Panc1 (cell line): ENCODE results near the gene TMEM52. TPM values are rescaled to one million over a fixed set of nuclear protein-coding genes. Genes with fewer than 3 reads are reported as not detected.

Experiments used
- ATAC-seq: fragments of 200-7000 bp; cut with Tn5 transposase; 2 replicates; pipeline ENCODE4 v1.9.1; 2020; ENCODE audit warnings: mild to moderate bottlenecking, moderate library complexity
- BruUV-seq: library from RNA; stranded (reverse); fragments of 400-500 nt; replicated peaks from 2 replicates; lab custom pipeline; 2021; lab: Mats Ljungman, UMichigan
- CTCF ChIA-PET: fragments of 300-600 bp; sonication (Branson Sonifier 250); formaldehyde crosslinking; loops from one replicate; lab custom pipeline; 2022; ENCODE audit warnings: antibody characterized with exemption; lab: Charles Lee
- POLR2A ChIA-PET: fragments of 300-600 bp; sonication (Branson Sonifier 250); formaldehyde crosslinking; loops from one replicate; lab custom pipeline; 2022; ENCODE audit warnings: antibody characterized with exemption; lab: Charles Lee
- DNase-seq: peaks from one replicate; pipeline ENCODE4 v3.0.0-alpha.2; 2010; ENCODE audit warnings: low read depth, low spot score
- H3K27ac ChIP-seq: 2 replicates; pipeline ENCODE4 v1.5.1; 2011; ENCODE audit warnings: mild to moderate bottlenecking, low read length, inconsistent platforms
- H3K27me3 ChIP-seq: fragments of 200-500 bp; sonication (Bioruptor generic); 2 replicates; pipeline ENCODE4 v1.6.0; 2014; ENCODE audit warnings: low read length, inconsistent platforms; ENCODE audit not compliant: control insufficient read depth, insufficient read depth
- H3K36me3 ChIP-seq: fragments of 200-500 bp; sonication (Bioruptor generic); 2 replicates; pipeline ENCODE4 v1.5.1; 2014; ENCODE audit warnings: inconsistent platforms, mild to moderate bottlenecking, low read length, moderate library complexity; ENCODE audit not compliant: control insufficient read depth, insufficient read depth
- H3K4me1 ChIP-seq: 2 replicates; pipeline ENCODE4 v1.5.1; 2011; ENCODE audit warnings: inconsistent platforms, mild to moderate bottlenecking, low read length, moderate library complexity; ENCODE audit not compliant: control insufficient read depth, insufficient read depth
- H3K4me3 ChIP-seq, 2 experiments: 2 replicates each; pipeline ENCODE4 v1.5.1; 2011 to 2012; ENCODE audit warnings: low read depth in 2 of 2, low read length in 2 of 2, mild to moderate bottlenecking in 2 of 2, inconsistent platforms in 1 of 2, moderate library complexity in 1 of 2
- H3K9me3 ChIP-seq: fragments of 200-500 bp; sonication (Bioruptor generic); 2 replicates; pipeline ENCODE4 v1.5.1; 2014; ENCODE audit warnings: low read depth, mild to moderate bottlenecking, inconsistent platforms, low read length, moderate library complexity; ENCODE audit not compliant: control insufficient read depth, insufficient read depth
- POLR2AphosphoS5 ChIP-seq: IDR thresholded peaks from 2 replicates; pipeline ENCODE4 v1.6.1; 2012; ENCODE audit warnings: mild to moderate bottlenecking, low read depth, low read length, moderate library complexity
- TCF7L2 ChIP-seq: IDR thresholded peaks from 2 replicates; pipeline ENCODE4 v1.6.1; 2011; ENCODE audit warnings: mild to moderate bottlenecking, low read depth, low read length, inconsistent platforms
- in situ Hi-C: cut with HindIII; loops from 2 replicates; pipeline ENCODE4 v1.10.0; 2016; ENCODE audit warnings: low sequenced_read_pairs, low pct_unique_long_range_greater_than_20kb
- intact Hi-C: fragments of 100-400 bp; cut with micrococcal nuclease; formaldehyde crosslinking; loops from one replicate; pipeline ENCODE4 v1.10.0; 2022; ENCODE audit not compliant: unreplicated experiment
- total RNA-seq: library from RNA; stranded (reverse); gene quantifications from one replicate; pipeline ENCODE4 v1.2.1, GENCODE V29; 2021; ENCODE audit not compliant: unreplicated experiment
- TF ChIP-seq, protein P1 (sequence below), 2 experiments: IDR thresholded peaks; 2 replicates each; pipeline ENCODE4 v1.6.1; 2011 to 2012; ENCODE audit warnings: low read depth in 2 of 2, control low read depth in 1 of 2, low read length in 1 of 2, mild to moderate bottlenecking in 1 of 2, moderate library complexity in 1 of 2; ENCODE audit not compliant: insufficient read depth in 1 of 2
- TF ChIP-seq, protein P2 (sequence below): fragments of 450-650 bp; IDR thresholded peaks from 2 replicates; pipeline ENCODE4 v1.5.1; 2017; ENCODE audit warnings: mild to moderate bottlenecking

Gene TMEM52
- total RNA-seq, 1 experiment from 2014 or later, result 2.5 TPM

DNA sequence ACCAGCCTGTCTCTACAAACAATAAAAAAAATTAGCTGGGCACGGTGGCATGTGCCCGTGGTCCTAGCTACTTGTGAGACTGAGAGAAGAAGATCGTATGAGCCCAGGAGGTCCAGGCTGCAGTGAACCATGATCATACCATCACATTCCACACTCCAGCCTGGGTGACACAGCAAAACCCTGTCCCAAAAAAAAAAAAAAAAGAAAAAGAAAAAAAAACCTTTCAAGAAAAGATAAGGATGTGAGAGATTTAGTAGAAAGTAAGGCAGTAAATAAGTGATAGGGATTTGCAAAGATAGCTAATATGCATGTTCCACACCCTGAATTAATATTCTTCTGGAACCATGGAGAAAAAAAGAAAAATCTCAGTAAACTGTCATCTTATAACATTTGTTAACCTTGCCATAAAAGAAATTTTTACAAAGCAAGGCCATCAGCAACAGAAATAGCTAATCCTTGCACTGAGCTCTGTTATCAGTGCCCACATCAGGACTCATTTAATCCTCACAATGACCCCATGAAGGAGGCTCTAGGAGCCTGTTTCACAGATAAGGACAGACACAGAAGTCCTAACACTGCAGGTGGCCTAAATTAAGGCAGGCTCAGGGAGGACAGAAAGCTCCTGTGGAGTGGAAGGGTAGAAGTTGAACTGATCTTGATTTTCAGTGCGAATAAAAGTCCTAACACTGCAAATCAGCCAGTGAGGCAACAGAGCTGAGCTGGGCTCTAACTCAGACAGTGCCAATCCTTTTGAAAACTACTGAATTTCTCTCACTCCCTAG lies 35.8 kb downstream of the TMEM52 start:
- intact Hi-C loops, result no loop called here
- DNase-seq, result no peak

DNA sequence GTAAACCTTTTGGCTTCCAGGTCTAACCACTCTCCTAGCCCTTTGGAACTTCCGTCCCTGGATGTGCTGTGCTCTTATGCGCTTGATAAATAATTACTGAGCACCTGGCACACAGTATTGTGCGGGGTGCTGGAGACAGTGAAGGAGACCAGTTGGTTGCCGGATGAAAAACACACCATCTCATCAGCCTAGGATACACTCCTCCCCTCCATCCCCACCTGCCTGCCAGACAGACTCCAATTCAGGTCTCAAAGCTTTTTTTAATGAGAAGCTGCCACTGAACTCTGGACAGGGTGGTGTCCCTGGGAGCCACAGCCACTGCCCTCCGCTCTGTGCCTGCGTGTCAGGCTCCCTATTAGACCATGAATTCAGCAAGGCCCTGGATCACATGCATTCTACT lies 37.4 kb downstream of the TMEM52 start:
- no peaks in the 10 kb centered on the region for H3K27me3 ChIP-seq
- peaks cover 19% of the 10 kb centered on the region for H3K4me1 ChIP-seq
- H3K36me3 ChIP-seq, result no peaks in the 10 kb centered on the region
- no peaks in the 10 kb centered on the region for H3K9me3 ChIP-seq
- no peak overlapping the region for H3K4me3 ChIP-seq
- H3K27ac ChIP-seq, result no peak overlapping the region
- in situ Hi-C loops (no loop called here), intact Hi-C loops (no loop called here)
- ChIA-PET CTCF (no interaction called here), POLR2A (interaction anchor here (0.7 kb wide), 1 partner anchor 82 kb away, joined by 3 read pairs; no protein-coding TSS in a partner anchor)
- ATAC-seq (no peak), DNase-seq (no peak)
- BruUV-seq, result no TSS peak
- TF ChIP-seq, protein P1, sequence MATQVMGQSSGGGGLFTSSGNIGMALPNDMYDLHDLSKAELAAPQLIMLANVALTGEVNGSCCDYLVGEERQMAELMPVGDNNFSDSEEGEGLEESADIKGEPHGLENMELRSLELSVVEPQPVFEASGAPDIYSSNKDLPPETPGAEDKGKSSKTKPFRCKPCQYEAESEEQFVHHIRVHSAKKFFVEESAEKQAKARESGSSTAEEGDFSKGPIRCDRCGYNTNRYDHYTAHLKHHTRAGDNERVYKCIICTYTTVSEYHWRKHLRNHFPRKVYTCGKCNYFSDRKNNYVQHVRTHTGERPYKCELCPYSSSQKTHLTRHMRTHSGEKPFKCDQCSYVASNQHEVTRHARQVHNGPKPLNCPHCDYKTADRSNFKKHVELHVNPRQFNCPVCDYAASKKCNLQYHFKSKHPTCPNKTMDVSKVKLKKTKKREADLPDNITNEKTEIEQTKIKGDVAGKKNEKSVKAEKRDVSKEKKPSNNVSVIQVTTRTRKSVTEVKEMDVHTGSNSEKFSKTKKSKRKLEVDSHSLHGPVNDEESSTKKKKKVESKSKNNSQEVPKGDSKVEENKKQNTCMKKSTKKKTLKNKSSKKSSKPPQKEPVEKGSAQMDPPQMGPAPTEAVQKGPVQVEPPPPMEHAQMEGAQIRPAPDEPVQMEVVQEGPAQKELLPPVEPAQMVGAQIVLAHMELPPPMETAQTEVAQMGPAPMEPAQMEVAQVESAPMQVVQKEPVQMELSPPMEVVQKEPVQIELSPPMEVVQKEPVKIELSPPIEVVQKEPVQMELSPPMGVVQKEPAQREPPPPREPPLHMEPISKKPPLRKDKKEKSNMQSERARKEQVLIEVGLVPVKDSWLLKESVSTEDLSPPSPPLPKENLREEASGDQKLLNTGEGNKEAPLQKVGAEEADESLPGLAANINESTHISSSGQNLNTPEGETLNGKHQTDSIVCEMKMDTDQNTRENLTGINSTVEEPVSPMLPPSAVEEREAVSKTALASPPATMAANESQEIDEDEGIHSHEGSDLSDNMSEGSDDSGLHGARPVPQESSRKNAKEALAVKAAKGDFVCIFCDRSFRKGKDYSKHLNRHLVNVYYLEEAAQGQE (IDR thresholded peaks at IDR 0.05; ENCODE audit: insufficient read depth in 1 of 2, low read depth in 2 of 2, low read length in 1 of 2), result no peak

More for the DNA sequence above, 35.8 kb downstream of the TMEM52 start:
- Histone ChIP-seq H3K9me3 (no peaks in the 10 kb centered on the region), H3K36me3 (no peaks in the 10 kb centered on the region), H3K27me3 (no peaks in the 10 kb centered on the region), H3K4me3 (no peak overlapping the region), H3K27ac (0 out of 2 replicates have a peak overlapping the region, but pooled peaks have one; percentile 12), H3K4me1 (peaks cover 29% of the 10 kb centered on the region)
- ChIA-PET CTCF (no interaction called here), POLR2A (interaction anchor here (0.6 kb wide), 1 partner anchor 24 kb away, joined by 8 read pairs; no protein-coding TSS in a partner anchor)
- in situ Hi-C loops, result no loop called here
- TF ChIP-seq, protein P2, sequence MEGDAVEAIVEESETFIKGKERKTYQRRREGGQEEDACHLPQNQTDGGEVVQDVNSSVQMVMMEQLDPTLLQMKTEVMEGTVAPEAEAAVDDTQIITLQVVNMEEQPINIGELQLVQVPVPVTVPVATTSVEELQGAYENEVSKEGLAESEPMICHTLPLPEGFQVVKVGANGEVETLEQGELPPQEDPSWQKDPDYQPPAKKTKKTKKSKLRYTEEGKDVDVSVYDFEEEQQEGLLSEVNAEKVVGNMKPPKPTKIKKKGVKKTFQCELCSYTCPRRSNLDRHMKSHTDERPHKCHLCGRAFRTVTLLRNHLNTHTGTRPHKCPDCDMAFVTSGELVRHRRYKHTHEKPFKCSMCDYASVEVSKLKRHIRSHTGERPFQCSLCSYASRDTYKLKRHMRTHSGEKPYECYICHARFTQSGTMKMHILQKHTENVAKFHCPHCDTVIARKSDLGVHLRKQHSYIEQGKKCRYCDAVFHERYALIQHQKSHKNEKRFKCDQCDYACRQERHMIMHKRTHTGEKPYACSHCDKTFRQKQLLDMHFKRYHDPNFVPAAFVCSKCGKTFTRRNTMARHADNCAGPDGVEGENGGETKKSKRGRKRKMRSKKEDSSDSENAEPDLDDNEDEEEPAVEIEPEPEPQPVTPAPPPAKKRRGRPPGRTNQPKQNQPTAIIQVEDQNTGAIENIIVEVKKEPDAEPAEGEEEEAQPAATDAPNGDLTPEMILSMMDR, result no peak
- TF ChIP-seq POLR2AphosphoS5 (no peak), TCF7L2 (no peak)
- TF ChIP-seq, protein P1 (IDR thresholded peaks at IDR 0.05; ENCODE audit: insufficient read depth in 1 of 2, low read depth in 2 of 2, low read length in 1 of 2), result no peak
- BruUV-seq, result TSS peak; percentile 9
- ATAC-seq, result peak; percentile 21; the same call in 1 of the 2 replicates
